ENCODE results near the gene AGAP3. TPM values are rescaled to one million over a fixed set of nuclear protein-coding genes. Genes with fewer than 3 reads are reported as not detected.

AGAP3 gene
- total RNA-seq (34.2 and 44.9 TPM in 2 replicates), polyA plus RNA-seq (32.9 and 33.5 TPM in 2 replicates), polyA minus RNA-seq (ENCODE audit: low replicate concordance) (84.7 and 88.4 TPM in 2 replicates)
- polyA plus RNA-seq (2012), result 38.7 and 42.1 TPM in 2 replicates

DNA sequence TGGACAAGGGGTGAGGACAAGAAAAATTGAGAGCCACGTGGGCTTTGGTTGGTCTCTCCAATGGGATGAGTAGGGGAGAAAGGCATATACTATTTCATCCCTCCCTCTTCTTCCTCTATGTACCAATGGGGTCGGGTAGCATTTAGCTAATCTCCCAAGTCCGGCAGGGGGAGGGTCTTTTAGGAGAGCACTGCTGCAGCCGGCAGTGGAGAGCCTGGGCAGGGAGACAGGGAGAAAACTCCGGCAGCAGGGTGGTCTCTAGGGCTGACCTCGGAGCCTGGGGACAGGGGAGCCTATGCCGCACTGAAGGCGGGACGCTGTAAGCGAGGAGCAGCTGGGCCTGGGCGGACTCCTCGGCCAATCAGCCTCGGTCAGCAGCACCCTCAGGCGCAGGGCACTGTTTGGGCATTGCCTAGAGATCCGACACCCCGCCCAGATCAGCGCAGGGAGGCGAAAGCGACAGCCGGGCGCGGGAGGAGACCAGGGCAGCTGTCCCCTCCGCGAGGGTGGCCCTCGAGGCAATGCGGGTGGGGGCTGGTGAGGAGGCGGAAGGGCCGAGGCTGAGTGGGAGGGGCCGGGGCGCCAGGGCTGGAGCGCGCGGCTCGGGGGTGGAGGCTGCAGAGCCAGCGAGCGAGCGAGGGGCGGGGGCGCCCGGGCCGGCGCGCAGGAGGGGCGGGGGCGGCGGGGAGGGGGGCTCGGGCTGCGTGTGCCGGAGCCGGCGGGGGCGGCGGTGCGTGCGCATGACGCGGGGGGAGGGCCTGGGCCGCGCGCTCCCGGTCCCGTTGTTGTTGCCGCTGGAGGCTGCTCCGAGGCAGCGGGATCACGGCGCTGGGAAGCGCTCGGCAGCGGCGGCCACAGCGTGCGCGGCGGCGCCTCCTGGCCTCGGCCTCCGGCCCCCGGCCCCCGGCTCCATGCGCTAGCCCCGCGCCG is at the start of gene AGAP3:
Gene AGAP3 (plus strand): TSS at position 785 of the 930 bp plus-strand sequence. CDS start 267 bp downstream, outside the sequence.
- Histone ChIP-seq H4K20me1 (ENCODE audit: control insufficient read depth, extremely low read depth, insufficient read depth, low read length) (no peaks in the 10 kb centered on the region), H3K27me3 (ENCODE audit: control insufficient read depth, insufficient read depth, low read length) (no peaks in the 10 kb centered on the region), H3K79me2 (ENCODE audit: control insufficient read depth, insufficient read depth, low read length) (peaks cover 50% of the 10 kb centered on the region), H2AFZ (ENCODE audit: low read length) (peak within 1 kb of the TSS; percentile 69), H3K36me3 (ENCODE audit: control insufficient read depth, insufficient read depth, low read length) (peaks cover 4% of the 10 kb centered on the region), H3K27ac (ENCODE audit: insufficient read depth, low read length) (peak within 1 kb of the TSS; percentile 88), H3K4me3 (replicated peaks in 1 of 4; ENCODE audit: control extremely low read depth in 1 of 4, insufficient read depth in 1 of 4, low read depth in 3 of 4, low read length in 4 of 4) (peak within 1 kb of the TSS; percentile 67 to 96 (median 81)), H3K9me3 (ENCODE audit: control insufficient read depth, insufficient read depth, low read depth, low read length) (no peaks in the 10 kb centered on the region), H3K4me1 (ENCODE audit: control insufficient read depth, extremely low read depth, insufficient read depth, low read length) (peaks cover 34% of the 10 kb centered on the region), H3K4me2 (ENCODE audit: extremely low read depth, insufficient read depth, low read length) (peak within 1 kb of the TSS; percentile 90), H3K9ac (ENCODE audit: insufficient read depth, low read length) (peak within 1 kb of the TSS; percentile 83)
- TF ChIP-seq, protein P1, sequence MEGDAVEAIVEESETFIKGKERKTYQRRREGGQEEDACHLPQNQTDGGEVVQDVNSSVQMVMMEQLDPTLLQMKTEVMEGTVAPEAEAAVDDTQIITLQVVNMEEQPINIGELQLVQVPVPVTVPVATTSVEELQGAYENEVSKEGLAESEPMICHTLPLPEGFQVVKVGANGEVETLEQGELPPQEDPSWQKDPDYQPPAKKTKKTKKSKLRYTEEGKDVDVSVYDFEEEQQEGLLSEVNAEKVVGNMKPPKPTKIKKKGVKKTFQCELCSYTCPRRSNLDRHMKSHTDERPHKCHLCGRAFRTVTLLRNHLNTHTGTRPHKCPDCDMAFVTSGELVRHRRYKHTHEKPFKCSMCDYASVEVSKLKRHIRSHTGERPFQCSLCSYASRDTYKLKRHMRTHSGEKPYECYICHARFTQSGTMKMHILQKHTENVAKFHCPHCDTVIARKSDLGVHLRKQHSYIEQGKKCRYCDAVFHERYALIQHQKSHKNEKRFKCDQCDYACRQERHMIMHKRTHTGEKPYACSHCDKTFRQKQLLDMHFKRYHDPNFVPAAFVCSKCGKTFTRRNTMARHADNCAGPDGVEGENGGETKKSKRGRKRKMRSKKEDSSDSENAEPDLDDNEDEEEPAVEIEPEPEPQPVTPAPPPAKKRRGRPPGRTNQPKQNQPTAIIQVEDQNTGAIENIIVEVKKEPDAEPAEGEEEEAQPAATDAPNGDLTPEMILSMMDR (conservative IDR thresholded peaks at IDR 0.05 in 1 of 2, IDR thresholded peaks at IDR 0.05 in 1 of 2; ENCODE audit: low read depth in 1 of 2, low read length in 2 of 2), result no peak
- TF ChIP-seq EZH2 (IDR thresholded peaks at IDR 0.05; ENCODE audit: low read length, missing control alignments), result no peak
- peak; percentile 76 to 80 for DNase-seq (ENCODE audit: low read depth in 2 of 2)

DNA sequence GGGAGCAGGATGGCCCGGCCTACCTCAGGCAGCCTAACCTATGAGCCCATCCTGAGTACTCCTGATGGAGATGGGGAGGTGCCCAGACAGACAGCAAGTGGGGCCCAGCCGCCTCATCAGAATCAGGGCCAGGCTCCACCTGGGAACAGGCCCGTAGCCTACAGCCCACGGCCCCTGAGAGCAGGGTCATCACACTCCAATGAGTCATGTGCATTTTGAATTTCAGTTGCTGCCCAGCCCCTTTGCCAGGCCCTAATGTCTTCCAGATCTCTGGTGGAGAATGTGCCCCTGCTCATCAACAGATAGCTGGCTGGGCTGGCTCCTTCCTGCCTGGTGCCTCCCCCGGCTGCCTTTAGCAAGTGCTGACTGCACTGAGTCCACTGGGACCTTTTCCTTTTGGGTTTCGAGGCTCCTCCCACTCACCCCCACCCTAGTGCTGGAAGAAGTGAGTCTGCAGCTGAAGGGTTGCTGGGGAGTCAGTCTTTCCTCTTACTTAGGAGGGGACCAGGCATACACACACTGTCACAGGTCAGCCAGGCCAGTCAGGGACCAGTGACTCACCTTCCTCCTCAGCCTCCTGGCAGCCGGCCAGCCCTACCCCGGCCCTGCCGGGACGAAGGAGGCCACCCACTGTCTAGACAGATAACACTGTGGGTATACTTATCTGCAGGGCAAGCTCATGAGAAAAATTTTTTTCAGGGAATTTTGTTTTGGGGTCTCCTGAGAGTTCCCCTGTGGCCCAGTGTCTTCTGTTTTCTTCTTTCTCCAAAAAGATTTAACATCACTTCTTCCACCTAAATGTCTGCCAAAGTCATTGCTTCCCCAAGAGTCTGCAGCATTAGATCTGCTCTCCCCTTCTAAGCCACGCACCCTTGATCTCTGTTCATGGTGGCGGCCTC is 47.1 kb upstream of the AGAP3 start:
- Histone ChIP-seq H3K9ac (ENCODE audit: insufficient read depth, low read length) (peak overlapping the region; percentile 38), H4K20me1 (ENCODE audit: control insufficient read depth, extremely low read depth, insufficient read depth, low read length) (no peaks in the 10 kb centered on the region), H3K79me2 (ENCODE audit: control insufficient read depth, insufficient read depth, low read length) (no peaks in the 10 kb centered on the region), H3K27ac (ENCODE audit: insufficient read depth, low read length) (peak overlapping the region; percentile 77), H3K4me3 (replicated peaks in 1 of 4; ENCODE audit: control extremely low read depth in 1 of 4, insufficient read depth in 1 of 4, low read depth in 3 of 4, low read length in 4 of 4) (no peak overlapping the region), H3K4me1 (ENCODE audit: control insufficient read depth, extremely low read depth, insufficient read depth, low read length) (peaks cover 20% of the 10 kb centered on the region), H2AFZ (ENCODE audit: low read length) (no peak overlapping the region), H3K36me3 (ENCODE audit: control insufficient read depth, insufficient read depth, low read length) (peaks cover 19% of the 10 kb centered on the region), H3K27me3 (ENCODE audit: control insufficient read depth, insufficient read depth, low read length) (no peaks in the 10 kb centered on the region), H3K4me2 (ENCODE audit: extremely low read depth, insufficient read depth, low read length) (peak overlapping the region; percentile 27), H3K9me3 (ENCODE audit: control insufficient read depth, insufficient read depth, low read depth, low read length) (no peaks in the 10 kb centered on the region)
- DNase-seq (ENCODE audit: low read depth in 2 of 2), result peak; percentile 83 to 96
- TF ChIP-seq EZH2 (IDR thresholded peaks at IDR 0.05; ENCODE audit: low read length, missing control alignments), result no peak
- TF ChIP-seq, protein P1 (conservative IDR thresholded peaks at IDR 0.05 in 1 of 2, IDR thresholded peaks at IDR 0.05 in 1 of 2; ENCODE audit: low read depth in 1 of 2, low read length in 2 of 2), result no peak

Data from fibroblast of lung (primary cell).